Measurements from ENCODE around the gene GPS2.

DNA sequence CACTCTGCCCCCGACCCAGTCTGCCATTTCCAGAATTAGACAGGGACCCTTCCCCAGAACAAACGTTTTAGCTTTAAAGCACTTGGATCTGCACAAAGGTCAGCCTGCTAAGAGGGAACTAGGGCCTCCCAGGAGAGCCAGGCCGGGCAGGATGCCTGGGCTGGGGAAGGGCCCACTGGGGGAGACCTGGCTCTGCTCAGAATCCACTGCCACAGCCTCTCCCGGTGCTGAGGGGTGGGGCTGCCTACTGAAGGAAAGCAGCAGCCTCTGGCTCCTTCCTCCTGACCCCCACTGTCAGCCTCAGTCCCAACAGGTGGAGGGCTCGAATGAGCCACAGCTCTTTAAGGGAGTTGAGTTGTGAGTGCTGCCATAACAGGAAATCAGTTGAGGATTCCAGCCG, 22.4 kb downstream of the GPS2 start:
- TF ChIP-seq POLR2A (IDR thresholded peaks at IDR 0.05) (no peak), POLR2AphosphoS5 (IDR thresholded peaks at IDR 0.05) (no peak), EP300 (IDR thresholded peaks at IDR 0.05) (no peak)
- TF ChIP-seq, protein P1, sequence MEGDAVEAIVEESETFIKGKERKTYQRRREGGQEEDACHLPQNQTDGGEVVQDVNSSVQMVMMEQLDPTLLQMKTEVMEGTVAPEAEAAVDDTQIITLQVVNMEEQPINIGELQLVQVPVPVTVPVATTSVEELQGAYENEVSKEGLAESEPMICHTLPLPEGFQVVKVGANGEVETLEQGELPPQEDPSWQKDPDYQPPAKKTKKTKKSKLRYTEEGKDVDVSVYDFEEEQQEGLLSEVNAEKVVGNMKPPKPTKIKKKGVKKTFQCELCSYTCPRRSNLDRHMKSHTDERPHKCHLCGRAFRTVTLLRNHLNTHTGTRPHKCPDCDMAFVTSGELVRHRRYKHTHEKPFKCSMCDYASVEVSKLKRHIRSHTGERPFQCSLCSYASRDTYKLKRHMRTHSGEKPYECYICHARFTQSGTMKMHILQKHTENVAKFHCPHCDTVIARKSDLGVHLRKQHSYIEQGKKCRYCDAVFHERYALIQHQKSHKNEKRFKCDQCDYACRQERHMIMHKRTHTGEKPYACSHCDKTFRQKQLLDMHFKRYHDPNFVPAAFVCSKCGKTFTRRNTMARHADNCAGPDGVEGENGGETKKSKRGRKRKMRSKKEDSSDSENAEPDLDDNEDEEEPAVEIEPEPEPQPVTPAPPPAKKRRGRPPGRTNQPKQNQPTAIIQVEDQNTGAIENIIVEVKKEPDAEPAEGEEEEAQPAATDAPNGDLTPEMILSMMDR (IDR thresholded peaks at IDR 0.05) = no peak
